Left lung (tissue), 10 donors: ENCODE data around the gene DIP2A. TPM values are rescaled to one million over a fixed set of nuclear protein-coding genes. Genes with fewer than 3 reads are reported as not detected.
A peak's percentile ranks its signal among the peaks of the same experiment; 100 is the strongest.

Experiments used
- ATAC-seq: fragments of 200-7000 bp; cut with Tn5 transposase; one replicate; pipeline ENCODE4 v1.9.1; 2020; ENCODE audit warnings: moderate library complexity
- DNase-seq, 4 donors: peaks; one replicate each; pipeline ENCODE4 v3.0.0-alpha.2; 2013 to 2020
- H3K27ac ChIP-seq, 2 donors: fragments of 200-600 bp; sonication (generic) in 1 of 2; one replicate each; pipeline versions ENCODE4 v1.5.0 to v1.8.0; 2020 to 2021
- H3K27me3 ChIP-seq, 2 donors: fragments of 200-600 bp; sonication (generic) in 1 of 2; one replicate each; pipeline versions ENCODE4 v1.5.0 to v1.8.0; 2020 to 2021
- H3K36me3 ChIP-seq, 2 donors: fragments of 200-600 bp; sonication (generic) in 1 of 2; one replicate each; pipeline versions ENCODE4 v1.5.0 to v1.8.0; 2020 to 2021
- H3K4me1 ChIP-seq, 2 donors: fragments of 200-600 bp; one replicate each; pipeline ENCODE4 v1.8.0; 2021
- H3K4me3 ChIP-seq, 2 donors: fragments of 200-600 bp; sonication (generic) in 1 of 2; one replicate each; pipeline versions ENCODE4 v1.5.0 to v1.8.0; 2020 to 2021; ENCODE audit warnings: mild to moderate bottlenecking in 1 of 2
- H3K9me3 ChIP-seq, 2 donors: fragments of 200-600 bp; sonication (generic) in 1 of 2; one replicate each; pipeline versions ENCODE4 v1.5.0 to v1.8.0; 2020 to 2021
- intact Hi-C, 2 donors: fragments of 100-400 bp; cut with DNase I; formaldehyde crosslinking; loops; one replicate each; pipeline versions ENCODE4 v1.11.2 to v1.14.2; 2022
- polyA plus RNA-seq, 6 donors: library from polyadenylated mRNA; unstranded; fragments of 120-200 nt; gene quantifications; one replicate each; pipeline ENCODE4 v1.2.1, GENCODE V29; 2013; ENCODE audit not compliant: insufficient read length in 6 of 6
- total RNA-seq, 2 donors: library from RNA; stranded (reverse); fragmentation: NEBNext Ultra II Directional; extraction: Animal tissue kit (Norgen Biotek cat#: 25700); gene quantifications; one replicate each; pipeline ENCODE4 v1.2.1, GENCODE V29; 2021
- TF ChIP-seq, protein P1 (sequence below), 2 donors: fragments of 200-600 bp; sonication (generic) in 1 of 2; IDR thresholded peaks; one replicate each; pipeline versions ENCODE4 v1.5.0 to v1.8.0; 2021; ENCODE audit warnings: antibody characterized with exemption in 2 of 2
- donor health status: DM: no; HTN: yes; CAD: no.
- donor health status: DM: no; HTN: no; CAD: no.

Gene DIP2A
- total and polyA plus RNA-seq, 8 donors = 31.5 to 75.3 (median 62.6) TPM

DNA sequence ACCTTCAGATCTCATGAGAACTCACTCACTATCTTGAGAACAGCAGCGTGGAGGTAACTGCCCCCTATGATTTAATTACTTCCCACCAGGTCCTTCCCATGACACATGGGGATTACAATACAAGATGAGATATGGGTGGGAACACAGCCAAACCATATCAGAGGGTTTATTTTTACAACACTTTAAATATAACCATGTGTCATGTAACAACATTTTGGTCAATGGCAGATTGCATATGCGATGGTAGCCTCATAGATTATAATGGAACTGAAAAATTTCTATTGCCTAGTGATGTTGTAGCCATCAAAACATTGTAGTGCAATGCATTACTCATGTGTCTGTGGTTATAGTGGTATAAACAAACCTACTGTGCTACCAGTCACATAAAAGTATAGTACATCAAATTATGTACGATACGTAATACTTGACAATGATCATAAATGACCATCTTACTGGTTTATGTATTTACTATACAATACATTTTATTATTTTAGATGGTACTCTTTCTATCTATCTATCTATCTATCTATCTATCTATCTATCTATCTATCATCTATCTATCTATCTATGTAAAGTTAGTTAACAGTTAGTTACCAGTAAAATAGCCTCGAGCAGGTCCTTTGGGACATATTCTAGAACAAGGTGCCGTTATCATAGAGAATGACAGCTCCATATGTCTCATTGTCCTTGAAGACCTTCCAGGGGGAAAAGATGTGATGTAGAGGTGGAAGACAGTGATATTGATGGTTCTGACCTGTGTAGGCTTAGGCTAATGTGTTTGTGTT, 158.8 kb downstream of the DIP2A start:
- Histone ChIP-seq H3K9me3 (no peaks in the 10 kb centered on the region), H3K4me3 (no peak overlapping the region), H3K27me3 (no peaks in the 10 kb centered on the region), H3K27ac (no peak overlapping the region), H3K36me3 (no peaks in the 10 kb centered on the region), H3K4me1 (peaks cover 0 to 14% of the 10 kb centered on the region in 2 donors)
- TF ChIP-seq, protein P1, sequence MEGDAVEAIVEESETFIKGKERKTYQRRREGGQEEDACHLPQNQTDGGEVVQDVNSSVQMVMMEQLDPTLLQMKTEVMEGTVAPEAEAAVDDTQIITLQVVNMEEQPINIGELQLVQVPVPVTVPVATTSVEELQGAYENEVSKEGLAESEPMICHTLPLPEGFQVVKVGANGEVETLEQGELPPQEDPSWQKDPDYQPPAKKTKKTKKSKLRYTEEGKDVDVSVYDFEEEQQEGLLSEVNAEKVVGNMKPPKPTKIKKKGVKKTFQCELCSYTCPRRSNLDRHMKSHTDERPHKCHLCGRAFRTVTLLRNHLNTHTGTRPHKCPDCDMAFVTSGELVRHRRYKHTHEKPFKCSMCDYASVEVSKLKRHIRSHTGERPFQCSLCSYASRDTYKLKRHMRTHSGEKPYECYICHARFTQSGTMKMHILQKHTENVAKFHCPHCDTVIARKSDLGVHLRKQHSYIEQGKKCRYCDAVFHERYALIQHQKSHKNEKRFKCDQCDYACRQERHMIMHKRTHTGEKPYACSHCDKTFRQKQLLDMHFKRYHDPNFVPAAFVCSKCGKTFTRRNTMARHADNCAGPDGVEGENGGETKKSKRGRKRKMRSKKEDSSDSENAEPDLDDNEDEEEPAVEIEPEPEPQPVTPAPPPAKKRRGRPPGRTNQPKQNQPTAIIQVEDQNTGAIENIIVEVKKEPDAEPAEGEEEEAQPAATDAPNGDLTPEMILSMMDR (IDR thresholded peaks at IDR 0.05) = no peak
- no peak for DNase-seq
- no peak for ATAC-seq
- intact Hi-C loops = no loop called here

DNA sequence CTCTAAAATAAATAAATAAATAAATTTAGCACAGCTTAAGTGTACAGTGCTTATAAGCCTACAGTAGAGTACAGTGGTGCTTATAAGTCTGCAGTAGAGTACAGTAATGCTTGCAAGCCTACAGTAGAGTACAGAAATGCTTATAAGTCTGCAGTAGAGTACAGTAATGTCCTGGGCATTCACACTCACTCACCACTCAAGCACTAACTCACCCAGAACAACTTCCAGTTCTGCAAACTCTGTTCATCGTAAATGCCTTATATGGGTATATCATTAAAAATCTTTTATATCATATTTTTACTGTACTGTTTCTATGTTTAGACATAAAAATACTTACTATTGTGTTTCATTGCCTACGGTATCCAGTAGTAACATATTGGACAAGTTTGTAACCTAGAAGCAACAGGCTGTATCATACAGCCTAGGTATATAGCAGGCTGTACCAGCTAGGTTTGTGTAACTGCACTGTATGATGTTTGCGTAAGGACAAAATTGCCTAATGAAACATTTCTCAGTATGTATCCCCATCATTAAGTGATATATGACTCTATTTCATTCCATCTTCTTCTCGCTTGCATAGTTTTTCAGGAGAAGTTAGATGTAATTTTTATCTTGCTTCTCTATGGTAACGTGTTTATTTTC, 160.2 kb downstream of the DIP2A start:
- Histone ChIP-seq H3K9me3 (no peaks in the 10 kb centered on the region), H3K36me3 (no peaks in the 10 kb centered on the region), H3K4me3 (no peak overlapping the region), H3K27me3 (no peaks in the 10 kb centered on the region), H3K27ac (peak overlapping the region in 1 of 2 donors; percentile 46), H3K4me1 (peaks cover 0 to 22% of the 10 kb centered on the region in 2 donors)
- ATAC-seq = no peak
- no peak for DNase-seq
- TF ChIP-seq, protein P1 (IDR thresholded peaks at IDR 0.05) = no peak
- intact Hi-C loops = no loop called here

Other genes with a start within 250 kb of the DIP2A start
- gene LSS, start 230.1 kb upstream of the DIP2A start, total RNA-seq = 100 to 1,000 TPM in 1 of 2 donors, 10 to 100 TPM in 1; 80.7 to 184 TPM
- 10 to 100 TPM; 34.9 to 62.6 (median 45.4) TPM for gene LSS, start 230.1 kb upstream of the DIP2A start, polyA plus RNA-seq
- 10 to 100 TPM; 77.4 to 91.5 TPM for gene MCM3AP, start 173.3 kb upstream of the DIP2A start, total RNA-seq
- 100 to 1,000 TPM in 2 of 6 donors, 10 to 100 TPM in 4; 82.9 to 106 (median 99.1) TPM for gene MCM3AP, start 173.3 kb upstream of the DIP2A start, polyA plus RNA-seq
- 10 to 100 TPM in 1 of 2 donors, 1 to 10 TPM in 1; 6.1 to 12.6 TPM for gene YBEY, start 172.5 kb upstream of the DIP2A start, total RNA-seq
- 10 to 100 TPM; 16.4 to 23.1 (median 19.2) TPM for gene YBEY, start 172.5 kb upstream of the DIP2A start, polyA plus RNA-seq
- 1 to 10 TPM; 5.8 to 6.4 TPM for gene C21orf58, start 135.0 kb upstream of the DIP2A start, total RNA-seq
- 10 to 100 TPM; 16.5 to 24.6 (median 19.7) TPM for gene C21orf58, start 135.0 kb upstream of the DIP2A start, polyA plus RNA-seq
- gene PCNT, start 134.7 kb upstream of the DIP2A start, total RNA-seq = 10 to 100 TPM; 25.7 to 33.1 TPM
- 10 to 100 TPM; 31.1 to 35.4 (median 32.4) TPM for gene PCNT, start 134.7 kb upstream of the DIP2A start, polyA plus RNA-seq
- gene S100B, start 146.2 kb downstream of the DIP2A start, total RNA-seq = 1 to 10 TPM; 2.0 to 2.3 TPM
- 1 to 10 TPM; 1.4 to 3.5 (median 1.9) TPM for gene S100B, start 146.2 kb downstream of the DIP2A start, polyA plus RNA-seq
- gene PRMT2, start 176.8 kb downstream of the DIP2A start, total RNA-seq = 10 to 100 TPM; 91.7 to 99.5 TPM
- gene PRMT2, start 176.8 kb downstream of the DIP2A start, polyA plus RNA-seq = 100 to 1,000 TPM; 129 to 153 (median 148) TPM